GM12878 (cell line): ENCODE data around the gene ARFGAP3. TPM values are rescaled to one million over a fixed set of nuclear protein-coding genes. Genes with fewer than 3 reads are reported as not detected.

Experiments
- ATAC-seq: fragments of 200-7000 bp; cut with Tn5 transposase; 3 replicates; pipeline ENCODE4 v1.9.1; 2020; ENCODE audit warnings: mild to moderate bottlenecking, moderate library complexity
- BruUV-seq: library from RNA; stranded (reverse); fragments of 400-500 nt; replicated peaks from 2 replicates; lab custom pipeline; 2021; lab: Mats Ljungman, UMichigan
- CTCF ChIA-PET: fragments of 300-600 bp; sonication (Branson Sonifier 250); formaldehyde crosslinking; extraction: SDS; loops from one replicate; lab custom pipeline; 2021; ENCODE audit warnings: inconsistent platforms; lab: Yijun Ruan, JAX
- POLR2A ChIA-PET: fragments of 350-600 bp; formaldehyde crosslinking; extraction: SDS; loops from one replicate; lab custom pipeline; 2021; ENCODE audit warnings: inconsistent platforms; lab: Charles Lee
- RAD21 ChIA-PET: fragments of 300-600 bp; sonication (Branson Sonifier 250); formaldehyde crosslinking; loops from one replicate; lab custom pipeline; 2023; ENCODE audit warnings: antibody characterized with exemption; ENCODE audit not compliant: unreplicated experiment; lab: Charles Lee
- SMC1A ChIA-PET: fragments of 300-600 bp; sonication (Branson Sonifier 250); formaldehyde crosslinking; loops from one replicate; lab custom pipeline; 2023; ENCODE audit not compliant: unreplicated experiment, uncharacterized antibody; lab: Charles Lee
- DNase-seq: peaks from one replicate; pipeline ENCODE4 v3.0.0-alpha.2; 2011; ENCODE audit warnings: low read depth, low spot score
- FAIRE-seq: peaks from 3 replicates; lab custom pipeline; 2011; peaks lifted over from hg19 to GRCh38; lab: Jason Lieb, UNC
- H2AFZ ChIP-seq: 2 replicates; pipeline ENCODE4 v1.6.0; 2011; ENCODE audit warnings: low read depth, low read length, control low read depth; ENCODE audit not compliant: control insufficient read depth
- H3K27ac ChIP-seq: 2 replicates; pipeline ENCODE4 v1.5.1; 2011; ENCODE audit warnings: control low read depth; ENCODE audit not compliant: control insufficient read depth, insufficient read depth
- H3K27me3 ChIP-seq, 2 experiments: replicated peaks in 1 of 2; 2 replicates each; pipeline versions ENCODE4 v1.6.0 to v1.6.1; 2011; ENCODE audit warnings: low read length in 1 of 2; ENCODE audit not compliant: control insufficient read depth in 2 of 2, insufficient read depth in 2 of 2
- H3K36me3 ChIP-seq, 2 experiments: 2 replicates each; pipeline ENCODE4 v1.5.1; 2011; ENCODE audit warnings: low read length in 1 of 2; ENCODE audit not compliant: control insufficient read depth in 2 of 2, insufficient read depth in 2 of 2
- H3K4me1 ChIP-seq: 2 replicates; pipeline ENCODE4 v1.6.1; 2011; ENCODE audit warnings: mild to moderate bottlenecking, low read length, moderate library complexity, mixed read lengths; ENCODE audit not compliant: control insufficient read depth, insufficient read depth
- H3K4me2 ChIP-seq: 2 replicates; pipeline ENCODE4 v1.6.0; 2011; ENCODE audit warnings: control low read depth; ENCODE audit not compliant: control insufficient read depth, insufficient read depth
- H3K4me3 ChIP-seq: fragments of 200-600 bp; sonication (generic); 2 replicates; pipeline ENCODE4 v1.5.1; 2016
- H3K79me2 ChIP-seq: 2 replicates; pipeline ENCODE4 v1.6.0; 2011; ENCODE audit warnings: low read length; ENCODE audit not compliant: control insufficient read depth, insufficient read depth
- H3K9ac ChIP-seq: 2 replicates; pipeline ENCODE4 v1.8.0; 2011; ENCODE audit warnings: low read length, control low read depth, mixed read lengths; ENCODE audit not compliant: control insufficient read depth, insufficient read depth
- H3K9me3 ChIP-seq: replicated peaks from 3 replicates; pipeline ENCODE4 v1.5.1; 2011; ENCODE audit warnings: mild to moderate bottlenecking, low read length; ENCODE audit not compliant: control insufficient read depth, insufficient read depth
- H4K20me1 ChIP-seq: 2 replicates; pipeline ENCODE4 v1.6.0; 2011; ENCODE audit not compliant: control insufficient read depth, insufficient read depth
- ASH2L ChIP-seq: fragments of 300-600, 200-600 bp; sonication (generic); IDR thresholded peaks from 2 replicates; pipeline ENCODE4 v1.6.1; 2017; ENCODE audit warnings: low read depth, mild to moderate bottlenecking, borderline replicate concordance
- FOS ChIP-seq: IDR thresholded peaks from 3 replicates; pipeline ENCODE4 v1.6.1; 2011; ENCODE audit warnings: borderline replicate concordance; ENCODE audit not compliant: insufficient read length; ENCODE audit errors: extremely low read depth
- HCFC1 ChIP-seq: fragments of 150-350 bp; IDR thresholded peaks from 2 replicates; pipeline ENCODE4 v1.6.1; 2014; ENCODE audit warnings: low read length
- HDAC2 ChIP-seq: fragments of 200-600 bp; sonication (generic); IDR thresholded peaks from 2 replicates; pipeline ENCODE4 v1.6.1; 2017
- MLLT1 ChIP-seq: fragments of 450-650 bp; IDR thresholded peaks from 2 replicates; pipeline ENCODE4 v1.6.1; 2016; ENCODE audit warnings: mild to moderate bottlenecking
- PKNOX1 ChIP-seq: fragments of 450-650 bp; IDR thresholded peaks from 2 replicates; pipeline ENCODE4 v1.6.1; 2016; ENCODE audit warnings: mild to moderate bottlenecking
- POLR2A ChIP-seq: IDR thresholded peaks from 2 replicates; pipeline ENCODE4 v1.6.1; 2011; ENCODE audit warnings: low read depth, mild to moderate bottlenecking, low read length
- TCF12 ChIP-seq: IDR thresholded peaks from 2 replicates; pipeline ENCODE4 v1.6.1; 2011; ENCODE audit warnings: low read depth, mild to moderate bottlenecking, low read length
- ZNF207 ChIP-seq: fragments of 450-650 bp; IDR thresholded peaks from 2 replicates; pipeline ENCODE4 v1.6.1; 2014; ENCODE audit warnings: antibody characterized with exemption, mild to moderate bottlenecking, borderline replicate concordance
- ZSCAN29 ChIP-seq: fragments of 450-650 bp; IDR thresholded peaks from 2 replicates; pipeline ENCODE4 v1.6.1; 2017; ENCODE audit warnings: mild to moderate bottlenecking, moderate library complexity
- WGBS: methylation state at CpG from one replicate; pipeline ENCODE4 v1.1.6; 2016; ENCODE audit warnings: low lambda C conversion rate; ENCODE audit not compliant: insufficient replicate concordance, insufficient coverage; ENCODE audit errors: missing lambda C conversion rate; 5-methylcytosine and 5-hydroxymethylcytosine counted together
- in situ Hi-C: fragments of 300-500 bp; cut with MboI; formaldehyde crosslinking; loops from 9 replicates; pipeline ENCODE4 v1.14.3; 2018; ENCODE audit warnings: mixed read lengths
- intact Hi-C: fragments of 100-400 bp; cut with micrococcal nuclease; formaldehyde crosslinking; loops from one replicate; pipeline ENCODE4 v1.14.2; 2022; ENCODE audit not compliant: unreplicated experiment
- polyA plus RNA-seq, 11 experiments: library from polyadenylated mRNA; depleted of rRNA in 4 of 11; unstranded in 6 of 11; stranded (reverse) in 5 of 11; fragments of >200 nt; fragmentation: Nextera tagmentation in 4 of 11; fragmentation: Illumina TruSeq in 1 of 11; extraction: Ambion mirVana in 4 of 11; extraction: Trizol in 1 of 11; gene quantifications; 1 replicate in 1 of 11; 2 replicates in 10 of 11; pipeline versions ENCODE4 v1.2.1 to v1.2.3, GENCODE V29; 2011 to 2016; ENCODE audit warnings: inconsistent platforms in 2 of 11, missing spikeins in 2 of 11, low read depth in 1 of 11
- total RNA-seq, 4 experiments: library from RNA; depleted of rRNA in 3 of 4; stranded (reverse); fragments of >200 nt in 3 of 4; fragmentation: Illumina TruSeq in 1 of 4; extraction: Trizol in 1 of 4; gene quantifications; 2 replicates each; pipeline versions ENCODE4 v1.2.1 to v1.2.3, GENCODE V29; 2013 to 2021

ARFGAP3 gene
- total and polyA plus RNA-seq, 10 of the 15 experiments (the other 5 are each of a cell fraction or from before 2014, with no cell fraction given), result 29.7 to 50.8 (median 39.5) TPM

GRCh38 chr22:42856179-42856864 lies 751 bp downstream of the ARFGAP3 start (continued):
- peak; percentile 15; the same call in 1 of the 2 replicates for TF ChIP-seq HCFC1
- TF ChIP-seq ZNF207, result peak; percentile 54; the same call in 1 of the 2 replicates
- TF ChIP-seq MLLT1, result peak; percentile 13; the same call in 1 of the 2 replicates
- 0 out of 2 replicates have a peak, but pooled peaks have one; percentile 30 for TF ChIP-seq ZSCAN29
- peak; percentile 33; the same call in 1 of the 2 replicates for TF ChIP-seq PKNOX1
- no peak for TF ChIP-seq HDAC2
- peak; percentile 26; the same call in 1 of the 2 replicates for TF ChIP-seq POLR2A
- TF ChIP-seq FOS, result no peak

GRCh38 chr22:42855721-42856120 lies 1.4 kb downstream of the ARFGAP3 start:
- H3K9me3 ChIP-seq, result no peaks in the 10 kb centered on the region; the same call in 2 of the 3 replicates
- BruUV-seq, result no TSS peak
- FAIRE-seq (no peak), ATAC-seq (no peak), DNase-seq (no peak)
- H3K79me2 ChIP-seq, result peaks cover 38% of the 10 kb centered on the region
- in situ Hi-C loops, result no loop called here
- WGBS, result 36% methylated on average over 4 of the region's 4 CpGs
- H3K4me3 ChIP-seq, result peak overlapping the region; percentile 87
- H3K4me2 ChIP-seq, result peak overlapping the region; percentile 96
- POLR2A ChIA-PET, result interaction anchor here (0.9 to 2.6 kb wide), 5 partner anchors 11 to 43 kb away, joined by 3 to 10 read pairs (median 5); no protein-coding TSS in a partner anchor
- peak overlapping the region; percentile 94 for H3K27ac ChIP-seq
- TF ChIP-seq ASH2L (no peak), TCF12 (no peak)
- CTCF ChIA-PET, result interaction anchor here (1.0 to 1.9 kb wide), 5 partner anchors 8 to 178 kb away, joined by 3 to 8 read pairs (median 4); no protein-coding TSS in a partner anchor
- no peaks in the 10 kb centered on the region; a peak in 1 of 4 replicates for H3K36me3 ChIP-seq
- SMC1A ChIA-PET, result interaction anchor here (0.6 to 1.7 kb wide), 8 partner anchors 12 to 232 kb away, joined by 3 to 4 read pairs (median 4); no protein-coding TSS in a partner anchor
- intact Hi-C loops, result no loop called here
- peaks cover 5% of the 10 kb centered on the region for H3K4me1 ChIP-seq
- no peaks in the 10 kb centered on the region; the same call in 1 of the 2 replicates for H4K20me1 ChIP-seq
- RAD21 ChIA-PET, result interaction anchor here (0.5 to 1.9 kb wide), 8 partner anchors 12 to 237 kb away, joined by 3 to 16 read pairs (median 4); partner anchors contain the start of gene PACSIN2
- peak overlapping the region; percentile 88 for H3K9ac ChIP-seq
- H2AFZ ChIP-seq, result no peak overlapping the region
- H3K27me3 ChIP-seq, result no peaks in the 10 kb centered on the region
